SH-SY5Y (cell line): Measurements from ENCODE around the gene ANKRD12.

Source experiments
- GATA2 ChIP-seq: IDR thresholded peaks from 2 replicates; pipeline ENCODE4 v1.6.1; 2011; ENCODE audit warnings: mild to moderate bottlenecking, low read depth, low read length
- GATA3 ChIP-seq: IDR thresholded peaks from 2 replicates; pipeline ENCODE4 v1.6.1; 2011; ENCODE audit warnings: low read depth, mild to moderate bottlenecking, low read length, moderate library complexity

DNA sequence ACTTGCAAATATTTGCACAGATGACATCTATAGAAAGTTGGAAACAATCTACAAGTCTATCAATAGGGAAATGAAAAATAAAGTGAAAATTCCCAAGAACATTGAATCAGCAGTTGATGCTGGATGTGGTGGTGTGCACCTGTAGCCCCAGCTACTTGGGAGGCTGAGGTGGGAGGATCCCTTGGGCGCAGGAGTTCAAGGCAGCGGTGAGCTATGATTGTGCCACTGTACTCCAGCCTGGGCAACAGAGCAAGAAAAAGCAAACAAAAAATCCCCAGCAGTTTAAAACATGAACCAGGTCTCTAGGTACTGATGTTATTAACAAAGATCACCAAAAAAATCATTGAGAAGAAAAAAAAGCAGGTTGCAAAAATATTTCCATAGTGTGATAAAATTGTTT lies 49.4 kb upstream of the ANKRD12 start:
- TF ChIP-seq GATA2: no peak
- no peak for TF ChIP-seq GATA3
